ENCODE data around the gene RUFY2.
A peak's percentile ranks its signal among the peaks of the same experiment; 100 is the strongest.

The RUFY2 gene

DNA sequence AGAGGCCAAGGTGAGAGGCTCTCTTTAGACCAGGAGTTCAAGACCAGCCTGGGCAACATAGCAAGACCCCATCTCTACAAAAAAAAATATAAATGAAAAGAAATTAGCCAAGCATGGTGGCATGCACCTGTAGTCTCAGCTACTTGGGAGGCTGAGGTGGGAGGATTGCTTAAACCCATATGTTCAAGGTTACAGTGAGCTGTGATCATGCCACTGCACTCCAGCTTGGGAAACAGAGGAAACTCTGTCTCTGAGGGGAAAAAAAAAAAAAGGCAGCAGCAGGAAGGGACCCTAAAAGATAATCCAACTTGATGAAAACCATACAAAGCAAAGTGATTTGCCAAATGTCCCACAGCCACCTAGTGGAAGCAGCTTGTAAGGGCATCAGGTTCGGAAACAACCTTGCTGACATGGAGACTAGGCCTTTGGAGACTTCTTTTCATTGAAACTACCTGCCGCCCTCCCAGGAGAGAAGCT is 58.8 kb downstream of the RUFY2 start:
- TF ChIP-seq POLR2AphosphoS5 (IDR thresholded peaks at IDR 0.05; ENCODE audit: low read depth, low read length) (no peak), FOXP2 (optimal IDR thresholded peaks at IDR 0.05; ENCODE audit: borderline replicate concordance, extremely low read depth, extremely low read length, insufficient read depth) (no peak), SIN3A (IDR thresholded peaks at IDR 0.05; ENCODE audit: borderline replicate concordance, insufficient read depth, low read length) (no peak), TAF1 (IDR thresholded peaks at IDR 0.05; ENCODE audit: borderline replicate concordance, insufficient read depth, low read length) (no peak)
- TF ChIP-seq, protein P1, sequence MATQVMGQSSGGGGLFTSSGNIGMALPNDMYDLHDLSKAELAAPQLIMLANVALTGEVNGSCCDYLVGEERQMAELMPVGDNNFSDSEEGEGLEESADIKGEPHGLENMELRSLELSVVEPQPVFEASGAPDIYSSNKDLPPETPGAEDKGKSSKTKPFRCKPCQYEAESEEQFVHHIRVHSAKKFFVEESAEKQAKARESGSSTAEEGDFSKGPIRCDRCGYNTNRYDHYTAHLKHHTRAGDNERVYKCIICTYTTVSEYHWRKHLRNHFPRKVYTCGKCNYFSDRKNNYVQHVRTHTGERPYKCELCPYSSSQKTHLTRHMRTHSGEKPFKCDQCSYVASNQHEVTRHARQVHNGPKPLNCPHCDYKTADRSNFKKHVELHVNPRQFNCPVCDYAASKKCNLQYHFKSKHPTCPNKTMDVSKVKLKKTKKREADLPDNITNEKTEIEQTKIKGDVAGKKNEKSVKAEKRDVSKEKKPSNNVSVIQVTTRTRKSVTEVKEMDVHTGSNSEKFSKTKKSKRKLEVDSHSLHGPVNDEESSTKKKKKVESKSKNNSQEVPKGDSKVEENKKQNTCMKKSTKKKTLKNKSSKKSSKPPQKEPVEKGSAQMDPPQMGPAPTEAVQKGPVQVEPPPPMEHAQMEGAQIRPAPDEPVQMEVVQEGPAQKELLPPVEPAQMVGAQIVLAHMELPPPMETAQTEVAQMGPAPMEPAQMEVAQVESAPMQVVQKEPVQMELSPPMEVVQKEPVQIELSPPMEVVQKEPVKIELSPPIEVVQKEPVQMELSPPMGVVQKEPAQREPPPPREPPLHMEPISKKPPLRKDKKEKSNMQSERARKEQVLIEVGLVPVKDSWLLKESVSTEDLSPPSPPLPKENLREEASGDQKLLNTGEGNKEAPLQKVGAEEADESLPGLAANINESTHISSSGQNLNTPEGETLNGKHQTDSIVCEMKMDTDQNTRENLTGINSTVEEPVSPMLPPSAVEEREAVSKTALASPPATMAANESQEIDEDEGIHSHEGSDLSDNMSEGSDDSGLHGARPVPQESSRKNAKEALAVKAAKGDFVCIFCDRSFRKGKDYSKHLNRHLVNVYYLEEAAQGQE (IDR thresholded peaks at IDR 0.05; ENCODE audit: insufficient read depth in 1 of 2, low read depth in 2 of 2, low read length in 2 of 2): no peak

DNA sequence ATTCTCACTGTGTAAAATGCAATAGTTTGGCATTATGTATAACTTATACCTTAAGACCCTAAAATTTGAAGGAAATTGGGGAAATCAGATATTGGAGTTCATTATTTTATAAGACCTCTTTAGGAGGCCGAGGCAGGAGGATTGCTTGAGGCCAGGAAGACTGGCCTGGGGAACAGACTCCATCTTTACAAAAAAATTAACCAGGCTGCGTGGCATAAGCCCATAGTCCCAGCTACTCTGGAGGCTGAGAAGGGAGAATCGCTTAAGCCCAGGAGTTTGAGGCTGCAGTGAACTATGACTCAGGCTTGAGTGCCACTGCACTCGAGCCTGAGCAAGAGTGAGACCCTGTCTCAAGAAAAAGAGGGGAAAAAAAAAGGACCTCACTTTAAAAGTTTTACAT is 60.3 kb downstream of the RUFY2 start:
- TF ChIP-seq POLR2AphosphoS5 (IDR thresholded peaks at IDR 0.05; ENCODE audit: low read depth, low read length): no peak
- no peak for TF ChIP-seq TAF1 (IDR thresholded peaks at IDR 0.05; ENCODE audit: borderline replicate concordance, insufficient read depth, low read length)
- no peak for TF ChIP-seq FOXP2 (optimal IDR thresholded peaks at IDR 0.05; ENCODE audit: borderline replicate concordance, extremely low read depth, extremely low read length, insufficient read depth)

DNA sequence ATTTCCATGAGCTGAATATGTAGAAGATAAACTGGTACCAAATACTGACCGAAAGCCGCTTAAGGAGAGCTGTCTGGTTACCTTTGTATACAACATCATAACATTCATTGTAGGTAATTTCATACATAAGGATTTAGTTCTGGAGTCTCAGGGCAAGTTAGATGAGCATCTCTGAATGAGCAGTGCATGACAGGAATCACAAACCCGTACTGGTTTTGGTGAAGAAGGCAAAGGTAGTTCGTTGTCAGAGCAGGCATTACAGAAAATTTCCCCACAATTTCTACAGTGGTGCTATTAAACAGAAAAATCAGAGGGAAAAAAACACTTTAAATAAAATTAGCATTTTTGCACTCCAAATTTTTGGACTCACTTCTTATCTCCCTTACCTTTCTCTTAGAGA is 61.5 kb downstream of the RUFY2 start:
- TF ChIP-seq POLR2AphosphoS5 (IDR thresholded peaks at IDR 0.05; ENCODE audit: low read depth, low read length) (no peak; the same call in 1 of the 2 replicates), SIN3A (IDR thresholded peaks at IDR 0.05; ENCODE audit: borderline replicate concordance, insufficient read depth, low read length) (no peak), TAF1 (IDR thresholded peaks at IDR 0.05; ENCODE audit: borderline replicate concordance, insufficient read depth, low read length) (no peak), FOXP2 (optimal IDR thresholded peaks at IDR 0.05; ENCODE audit: borderline replicate concordance, extremely low read depth, extremely low read length, insufficient read depth) (no peak)
- TF ChIP-seq, protein P1 (IDR thresholded peaks at IDR 0.05; ENCODE audit: insufficient read depth in 1 of 2, low read depth in 2 of 2, low read length in 2 of 2): no peak

DNA sequence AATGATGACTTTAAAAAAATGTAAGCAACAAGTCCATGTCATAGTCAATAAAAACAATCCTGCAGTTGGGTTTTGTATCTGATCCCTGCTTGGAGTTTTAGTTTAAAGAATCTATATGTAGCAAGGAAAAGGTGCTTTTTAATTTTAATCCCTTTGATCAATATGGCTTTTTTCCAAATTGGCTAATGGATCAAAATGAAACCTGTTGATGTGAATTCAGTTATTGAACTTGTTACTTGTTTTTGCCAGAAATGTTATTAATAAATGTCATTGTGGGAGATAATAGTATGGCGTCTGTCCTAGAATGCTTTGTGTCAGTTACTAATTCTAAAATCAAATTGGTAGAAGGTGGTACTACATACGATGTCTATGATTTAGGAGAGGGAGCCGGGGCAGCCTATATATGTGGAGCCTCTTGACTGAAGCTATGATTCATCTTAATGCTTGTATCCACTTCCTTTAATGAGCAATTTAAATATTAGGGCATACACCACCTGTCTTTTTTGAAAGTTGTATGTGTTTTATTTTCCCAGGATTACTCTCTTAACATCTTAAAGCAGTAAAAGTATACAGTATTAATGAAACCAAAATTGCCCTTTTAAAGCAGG is 64.1 kb downstream of the RUFY2 start:
- TF ChIP-seq, protein P1 (IDR thresholded peaks at IDR 0.05; ENCODE audit: insufficient read depth in 1 of 2, low read depth in 2 of 2, low read length in 2 of 2): no peak
- TF ChIP-seq TAF1 (IDR thresholded peaks at IDR 0.05; ENCODE audit: borderline replicate concordance, insufficient read depth, low read length) (no peak), SIN3A (IDR thresholded peaks at IDR 0.05; ENCODE audit: borderline replicate concordance, insufficient read depth, low read length) (no peak), FOXP2 (optimal IDR thresholded peaks at IDR 0.05; ENCODE audit: borderline replicate concordance, extremely low read depth, extremely low read length, insufficient read depth) (no peak), POLR2AphosphoS5 (IDR thresholded peaks at IDR 0.05; ENCODE audit: low read depth, low read length) (0 out of 2 replicates have a peak, but pooled peaks have one; percentile 14)

DNA sequence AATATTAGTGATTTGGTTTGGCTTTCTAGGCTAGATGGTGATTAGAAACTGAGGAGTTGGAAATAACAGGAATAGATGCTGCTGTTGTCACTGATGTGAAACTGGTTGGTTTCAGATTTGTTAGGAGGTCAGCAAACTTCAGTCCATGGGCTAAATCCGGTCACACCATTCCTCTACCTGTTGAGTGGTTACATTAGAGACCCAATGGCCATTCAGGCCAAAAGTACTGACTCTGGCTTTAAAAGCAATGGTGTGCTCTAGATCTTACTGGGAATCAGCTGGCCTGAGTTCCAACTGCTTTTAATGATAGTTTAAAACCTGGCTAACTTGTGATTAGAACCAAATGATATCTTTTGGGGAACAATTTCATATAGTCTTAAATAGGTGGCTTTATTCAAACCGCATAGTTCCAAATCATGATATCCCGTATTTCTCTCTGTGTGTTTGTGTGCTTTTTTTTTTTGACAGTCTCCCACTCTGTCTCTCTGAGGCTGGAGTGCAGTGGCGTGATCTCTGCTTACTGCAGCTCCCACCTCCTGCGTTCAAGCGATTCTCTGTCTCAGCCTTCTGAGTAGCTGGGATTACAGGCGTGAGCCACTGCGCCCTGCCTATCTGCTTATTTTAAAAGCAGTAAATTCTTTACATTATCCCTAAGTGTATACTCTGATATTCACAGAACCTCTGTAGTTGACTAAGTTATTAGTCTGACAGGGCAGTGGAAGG is 66.6 kb downstream of the RUFY2 start:
- TF ChIP-seq TAF1 (IDR thresholded peaks at IDR 0.05; ENCODE audit: borderline replicate concordance, insufficient read depth, low read length) (no peak), FOXP2 (optimal IDR thresholded peaks at IDR 0.05; ENCODE audit: borderline replicate concordance, extremely low read depth, extremely low read length, insufficient read depth) (no peak), POLR2AphosphoS5 (IDR thresholded peaks at IDR 0.05; ENCODE audit: low read depth, low read length) (no peak), SIN3A (IDR thresholded peaks at IDR 0.05; ENCODE audit: borderline replicate concordance, insufficient read depth, low read length) (no peak)
- TF ChIP-seq, protein P1 (IDR thresholded peaks at IDR 0.05; ENCODE audit: insufficient read depth in 1 of 2, low read depth in 2 of 2, low read length in 2 of 2): no peak
